Measurements from ENCODE around the gene ANKRD37.

Gene ANKRD37

DNA sequence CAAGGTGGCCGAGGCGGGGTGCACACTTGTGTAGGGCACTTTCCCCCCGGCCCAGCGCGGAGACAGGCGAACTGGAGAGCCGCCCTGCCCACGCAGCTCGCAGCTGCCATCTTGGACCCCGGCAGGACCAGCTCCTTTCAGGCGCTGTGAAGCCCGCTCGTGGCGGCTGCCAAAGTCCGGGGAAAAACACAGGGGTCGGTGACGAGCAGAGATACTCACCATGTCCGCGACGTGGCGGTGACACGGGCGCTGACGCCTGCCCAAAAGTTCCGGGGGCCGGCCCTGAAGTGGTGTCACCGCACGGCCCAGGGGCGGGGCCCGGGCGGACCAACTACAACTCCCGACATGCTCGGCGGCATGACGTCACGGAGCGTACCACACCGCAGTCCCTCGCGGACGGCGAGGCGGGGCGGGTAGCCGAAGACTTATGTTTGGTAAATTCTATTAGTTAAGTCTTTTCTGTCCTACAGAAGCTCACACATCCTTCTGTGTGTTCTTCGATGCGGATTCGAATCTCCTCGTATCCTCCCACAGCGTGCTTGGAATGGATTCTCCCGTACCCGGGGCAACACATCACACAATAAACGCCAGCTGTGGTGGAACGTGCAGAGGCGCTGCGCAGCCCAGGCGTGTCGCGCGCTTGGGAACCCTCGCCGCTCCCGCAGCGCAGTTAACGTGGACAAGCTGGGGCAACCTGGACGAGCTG lies 29.2 kb downstream of the ANKRD37 start, which contains the start of gene UFSP2:
UFSP2 (minus strand) TSS at position 318 of the 706 bp plus-strand sequence; CDS start at position 222, 96 bp downstream.
- peak; percentile 85 for DNase-seq

DNA sequence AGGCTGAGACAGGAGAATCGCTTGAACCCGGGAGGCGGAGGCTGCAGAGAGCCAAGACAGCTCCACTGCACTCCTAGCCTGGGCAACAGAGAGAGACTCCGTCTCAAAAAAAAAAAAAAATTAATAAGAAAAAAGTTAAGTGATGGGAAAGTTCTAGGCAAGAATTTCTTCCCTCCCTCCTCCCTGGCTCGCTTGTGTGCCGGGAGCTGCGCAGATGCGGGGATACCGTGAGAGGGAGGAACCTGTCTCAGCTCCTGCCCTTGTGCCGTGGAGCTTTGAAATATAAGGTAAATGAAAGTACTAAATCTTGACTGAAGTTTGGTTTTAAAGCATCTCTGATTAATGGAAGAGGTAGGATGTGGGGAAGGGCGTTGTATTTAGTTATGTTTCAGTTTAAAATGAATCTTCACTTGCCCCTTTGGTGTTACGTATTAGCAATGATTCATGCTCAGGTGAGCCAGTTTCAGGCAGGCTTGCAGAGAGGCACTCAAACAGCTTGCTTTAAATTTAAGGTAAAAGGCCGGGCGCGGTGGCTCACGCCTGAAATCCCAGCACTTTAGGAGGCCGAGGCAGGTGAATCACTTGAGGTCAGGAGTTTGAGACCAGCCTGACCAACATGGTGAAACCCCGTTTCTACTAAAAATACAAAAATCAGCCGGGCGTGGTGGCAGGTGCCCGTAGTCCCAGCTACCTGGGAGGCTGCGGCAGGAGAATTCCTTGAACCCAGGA lies 30.5 kb downstream of the ANKRD37 start:
- no peak for DNase-seq

DNA sequence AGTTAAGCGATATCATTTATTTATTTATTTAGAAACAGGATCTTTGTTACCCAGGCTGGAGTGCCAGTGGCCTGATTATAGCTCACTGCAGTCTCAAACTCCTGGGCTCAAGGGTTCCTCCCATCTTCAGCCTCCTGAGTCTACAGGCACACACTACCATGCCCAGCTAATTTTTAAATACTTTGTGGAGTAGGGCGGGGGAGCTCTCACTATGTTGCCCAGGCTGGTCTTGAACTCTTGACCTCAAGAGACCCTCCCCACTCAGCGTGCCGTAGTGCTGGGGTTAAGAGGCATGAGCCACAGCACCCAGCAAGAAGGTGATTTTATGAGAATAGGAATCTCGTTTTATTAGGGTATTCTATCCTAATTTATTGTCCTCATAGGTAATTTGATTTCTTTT lies 33.0 kb downstream of the ANKRD37 start:
- DNase-seq = no peak

DNA sequence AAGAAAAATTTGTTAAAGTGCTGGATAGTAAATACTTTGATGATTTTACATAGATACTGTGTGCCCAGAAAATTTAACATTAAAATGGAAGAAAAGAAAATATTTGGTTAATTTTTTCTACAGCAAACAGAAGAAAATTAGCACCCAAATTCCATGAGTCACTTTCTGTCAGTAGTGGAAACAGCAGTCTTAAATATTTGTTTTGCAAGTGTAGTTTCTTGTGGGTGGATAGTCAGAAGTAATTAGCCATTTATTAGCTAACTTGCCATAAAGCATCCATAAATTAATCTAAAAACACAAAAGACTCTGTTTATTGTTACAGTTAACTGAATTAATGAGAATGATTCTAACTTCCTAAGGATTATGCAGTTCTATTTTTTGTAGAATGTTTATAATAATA lies 38.8 kb downstream of the ANKRD37 start:
- no peak for DNase-seq

DNA sequence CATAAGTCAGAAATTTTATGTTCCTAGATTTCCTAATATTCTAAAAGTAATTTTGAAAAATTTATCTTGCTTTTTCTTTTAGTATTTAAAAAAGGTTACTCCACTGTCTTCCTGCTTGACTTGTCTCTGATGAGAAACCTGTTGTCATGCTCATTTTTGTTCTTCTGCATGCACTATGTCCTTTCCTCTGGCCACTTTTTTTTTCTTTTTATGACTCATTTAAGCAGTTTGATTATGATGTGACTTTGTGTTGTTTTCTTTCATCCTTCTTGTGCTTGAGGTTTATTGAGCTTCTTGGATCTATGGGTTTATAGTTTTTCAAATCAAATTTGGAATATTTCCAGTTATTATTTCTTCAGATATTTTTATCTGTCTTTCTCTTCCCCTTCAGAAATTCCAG lies 41.2 kb downstream of the ANKRD37 start:
- DNase-seq = no peak

DNA sequence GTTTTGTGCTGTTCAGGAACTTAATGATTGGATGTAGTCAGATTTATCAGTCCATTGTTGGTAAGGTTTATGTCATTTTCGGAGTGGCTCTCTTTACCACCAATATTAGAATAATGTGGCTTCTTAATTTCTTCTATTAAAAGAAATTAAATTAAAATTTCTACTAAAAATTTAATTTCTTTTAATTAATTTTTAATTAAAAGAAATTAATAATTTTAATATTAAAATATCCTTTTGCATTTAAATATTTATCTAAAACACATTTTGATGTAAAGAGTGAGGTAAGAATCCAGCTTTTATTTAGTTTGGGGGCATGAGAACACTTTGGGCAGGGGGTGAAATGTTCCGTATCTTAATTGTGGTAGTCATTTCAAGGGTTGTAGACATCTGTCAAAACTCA lies 44.8 kb downstream of the ANKRD37 start:
- DNase-seq = no peak

DNA sequence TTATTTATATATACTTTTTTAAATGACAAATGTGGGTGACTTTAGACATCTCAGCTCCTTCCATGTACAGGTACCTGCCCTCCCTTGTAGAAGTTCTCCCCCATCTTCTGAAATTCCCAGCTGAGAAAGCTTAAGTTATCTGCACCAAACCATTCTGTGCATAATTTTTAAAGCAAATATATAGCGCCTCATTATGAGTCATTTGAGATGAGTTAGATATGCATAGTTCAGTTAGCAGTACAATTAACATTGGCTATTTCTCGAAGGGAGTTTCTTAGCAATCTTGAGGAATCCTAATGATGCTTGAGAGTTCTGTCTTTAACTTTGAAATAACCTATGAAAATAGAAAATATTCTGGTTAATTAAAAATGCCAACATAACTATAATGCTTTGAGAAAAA lies 48.6 kb downstream of the ANKRD37 start:
- no peak for DNase-seq
